Measurements from ENCODE around the gene MS4A4A.

The MS4A4A gene

GRCh38 chr11:60348116-60348515, 67.7 kb downstream of the MS4A4A start:
- no peak for DNase-seq (ENCODE audit: low read depth in 2 of 2)

- no peak for DNase-seq (ENCODE audit: low read depth in 2 of 2)
Observed at GRCh38 chr11:60349990-60350389, 69.5 kb downstream of the MS4A4A start.

GRCh38 chr11:60357771-60358170, 77.3 kb downstream of the MS4A4A start:
- DNase-seq (ENCODE audit: low read depth in 2 of 2): no peak

Measured in stimulated activated CD4-positive, alpha-beta T cell treated with anti-CD3 and anti-CD28 coated beads, Interleukin-1b, Interleukin-23, amount 100 ng/mL, for 4 hours (primary cell).